ENCODE results near the gene PRC1. TPM values are rescaled to one million over a fixed set of nuclear protein-coding genes. Genes with fewer than 3 reads are reported as not detected.

PRC1 gene
- total RNA-seq, 1 experiment from 2014 or later = 75.7 TPM

GRCh38 chr15:91032919-91033803, 38.8 kb upstream of the PRC1 start:
- Histone ChIP-seq H3K14ac (ENCODE audit: insufficient read depth, low read length) (no peak overlapping the region), H2BK120ac (ENCODE audit: low read depth, low read length, poor library complexity, severe bottlenecking) (no peak overlapping the region), H3K4me1 (ENCODE audit: insufficient read depth, low read length) (no peaks in the 10 kb centered on the region), H3K4me2 (ENCODE audit: insufficient read depth, insufficient read length, low read length) (no peak overlapping the region), H4K91ac (ENCODE audit: insufficient read length, low read depth, low read length) (no peak overlapping the region), H3K79me1 (ENCODE audit: insufficient read depth, low read depth, low read length, poor library complexity, severe bottlenecking) (no peaks in the 10 kb centered on the region), H3K18ac (ENCODE audit: insufficient read length, low read depth, low read length) (no peak overlapping the region), H3T11ph (ENCODE audit: low read length) (no peak overlapping the region), H3K9ac (ENCODE audit: extremely low read depth, insufficient read length, low read length) (no peak overlapping the region), H3K9me3 (ENCODE audit: control insufficient read depth, low read depth, low read length) (no peaks in the 10 kb centered on the region), H4K20me1 (ENCODE audit: control insufficient read depth, insufficient read depth, insufficient read length) (no peaks in the 10 kb centered on the region), H3K27me3 (ENCODE audit: insufficient read depth, low read length) (no peaks in the 10 kb centered on the region), H2BK12ac (ENCODE audit: insufficient read length, low read depth, low read length) (no peak overlapping the region), H4K5ac (ENCODE audit: insufficient read length, low read depth, low read length) (no peak overlapping the region), H2AFZ (ENCODE audit: low read length) (no peak overlapping the region), H2BK15ac (ENCODE audit: low read depth, low read length) (no peak overlapping the region), H3K56ac (ENCODE audit: insufficient read length, low read depth, low read length) (no peak overlapping the region), H3K4ac (ENCODE audit: low read depth, low read length) (no peak overlapping the region), H2BK20ac (ENCODE audit: low read depth, low read length, poor library complexity, severe bottlenecking) (no peak overlapping the region), H2BK5ac (ENCODE audit: insufficient read length, low read length) (no peak overlapping the region), H3K23me2 (ENCODE audit: insufficient read length, low read depth, low read length, poor library complexity, severe bottlenecking) (no peaks in the 10 kb centered on the region), H2AK5ac (ENCODE audit: insufficient read length, low read length) (no peak overlapping the region), H3K79me2 (ENCODE audit: insufficient read depth, low read length) (no peaks in the 10 kb centered on the region), H3K27ac (ENCODE audit: insufficient read length, low read depth, low read length) (no peak overlapping the region), H3K23ac (ENCODE audit: insufficient read length, low read depth, low read length) (no peak overlapping the region), H4K8ac (replicated peaks; ENCODE audit: insufficient read length, low read depth, low read length) (no peak overlapping the region)
- Mint-ChIP-seq H3K4me3 (peak overlapping the region; percentile 11 to 36; a peak in 2 of 5 replicates), H3K36me3 (ENCODE audit: insufficient read depth in 1 of 3, low read depth in 3 of 3) (no peaks in the 10 kb centered on the region), H3K4me1 (peaks cover 11 to 12% of the 10 kb centered on the region in 2 experiments), H3K27ac (no peak overlapping the region), H3K9me3 (no peaks in the 10 kb centered on the region), H3K27me3 (ENCODE audit: low read depth) (peaks cover 16% of the 10 kb centered on the region)
- no CpG with 5 or more reads among the region's 12 CpGs for WGBS (ENCODE audit: extremely low coverage, insufficient read length, low lambda C conversion rate)
- peak; percentile 97 for DNase-seq
- TF ChIP-seq CTCF (conservative IDR thresholded peaks at IDR 0.05) = peak; percentile 91

Measured in H9 (cell line).